Naive B cell (primary cell): ENCODE results near the gene CENPB. TPM values are rescaled to one million over a fixed set of nuclear protein-coding genes. Genes with fewer than 3 reads are reported as not detected.

Source experiments
- ATAC-seq, 2 donors: fragments of 150-1000 bp; cut with Tn5 transposase; 2 replicates each; pipeline ENCODE4 v1.10.0; 2021; ENCODE audit warnings: low read depth in 2 of 2, mild to moderate bottlenecking in 2 of 2, moderate library complexity in 2 of 2
- DNase-seq: peaks from one replicate; pipeline ENCODE4 v3.0.0; 2022
- H3K27ac Mint-ChIP-seq, 6 donors: one replicate each; pipeline ENCODE4 v1.8.0; 2020 to 2022; ENCODE audit warnings: mild to moderate bottlenecking in 6 of 6, mixed read lengths in 6 of 6, moderate library complexity in 5 of 6, inconsistent platforms in 2 of 6
- H3K27me3 Mint-ChIP-seq, 3 donors: one replicate each; pipeline ENCODE4 v1.8.0; 2021 to 2022; ENCODE audit warnings: mixed read lengths in 3 of 3, mild to moderate bottlenecking in 1 of 3
- H3K36me3 Mint-ChIP-seq, 2 donors: one replicate each; pipeline ENCODE4 v1.8.0; 2020 to 2022; ENCODE audit warnings: mixed read lengths in 2 of 2, inconsistent platforms in 1 of 2, mild to moderate bottlenecking in 1 of 2
- H3K4me1 Mint-ChIP-seq, 3 donors: one replicate each; pipeline ENCODE4 v1.8.0; 2020 to 2022; ENCODE audit warnings: mixed read lengths in 3 of 3, inconsistent platforms in 1 of 3, mild to moderate bottlenecking in 1 of 3, moderate library complexity in 1 of 3
- H3K4me3 Mint-ChIP-seq, 8 donors: one replicate each; pipeline ENCODE4 v1.8.0; 2020 to 2022; ENCODE audit warnings: mild to moderate bottlenecking in 8 of 8, mixed read lengths in 8 of 8, moderate library complexity in 8 of 8, inconsistent platforms in 2 of 8
- H3K9me3 Mint-ChIP-seq, 7 donors: one replicate each; pipeline ENCODE4 v1.8.0; 2020 to 2022; ENCODE audit warnings: mixed read lengths in 7 of 7, mild to moderate bottlenecking in 5 of 7, inconsistent platforms in 2 of 7, moderate library complexity in 1 of 7
- polyA plus RNA-seq, 6 donors: library from polyadenylated mRNA; unstranded; fragments of 300-500 nt; fragmentation: Illumina TruSeq; gene quantifications; one replicate each; pipeline ENCODE4 v1.2.3, GENCODE V29; 2021; ENCODE audit warnings: low read depth in 6 of 6

The CENPB gene
- polyA plus RNA-seq, 6 donors from 2014 or later, result 0.27 to 2.2 (median 1.6) TPM

- Mint-ChIP-seq H3K27ac (peak overlapping the region in 1 of 6 donors; percentile 74), H3K27me3 (no peaks in the 10 kb centered on the region), H3K9me3 (no peaks in the 10 kb centered on the region), H3K36me3 (peaks cover 0 to 7% of the 10 kb centered on the region in 2 donors), H3K4me3 (peak overlapping the region in 2 of 8 donors; percentile 70 to 91), H3K4me1 (peaks cover 5 to 12% (median 10%) of the 10 kb centered on the region in 3 donors)
- ATAC-seq, result no peak
- no peak for DNase-seq
Observed at GRCh38 chr20:3753501-3754275, 32.9 kb downstream of the CENPB start.

GRCh38 chr20:3753098-3753497 lies 33.4 kb downstream of the CENPB start:
- Mint-ChIP-seq H3K4me3 (peak overlapping the region in 5 of 8 donors; percentile 47 to 91 (median 70)), H3K27me3 (peaks cover 0 to 4% (median 0%) of the 10 kb centered on the region in 3 donors), H3K9me3 (no peaks in the 10 kb centered on the region), H3K27ac (peak overlapping the region in 4 of 6 donors; percentile 69 to 85 (median 76)), H3K36me3 (peaks cover 0 to 4% of the 10 kb centered on the region in 2 donors), H3K4me1 (peaks cover 5 to 12% (median 10%) of the 10 kb centered on the region in 3 donors)
- DNase-seq, result peak; percentile 55
- peak; percentile 62 to 69 for ATAC-seq

GRCh38 chr20:3752386-3752759 lies 34.2 kb downstream of the CENPB start:
- no peaks in the 10 kb centered on the region for H3K9me3 Mint-ChIP-seq
- ATAC-seq (no peak), DNase-seq (no peak)
- H3K4me1 Mint-ChIP-seq, result peaks cover 5 to 12% (median 10%) of the 10 kb centered on the region in 3 donors
- no peaks in the 10 kb centered on the region for H3K36me3 Mint-ChIP-seq
- peaks cover 0 to 11% (median 3%) of the 10 kb centered on the region in 3 donors for H3K27me3 Mint-ChIP-seq
- H3K27ac Mint-ChIP-seq, result peak overlapping the region in 3 of 6 donors; percentile 68 to 95 (median 83)
- H3K4me3 Mint-ChIP-seq, result peak overlapping the region; percentile 66 to 91 (median 82)

GRCh38 chr20:3751675-3752385 lies 34.7 kb downstream of the CENPB start:
- Mint-ChIP-seq H3K4me3 (peak overlapping the region; percentile 66 to 91 (median 82)), H3K27ac (peak overlapping the region in 3 of 6 donors; percentile 68 to 95 (median 83)), H3K4me1 (peaks cover 5 to 12% (median 10%) of the 10 kb centered on the region in 3 donors), H3K9me3 (no peaks in the 10 kb centered on the region), H3K36me3 (no peaks in the 10 kb centered on the region), H3K27me3 (peaks cover 0 to 15% (median 8%) of the 10 kb centered on the region in 3 donors)
- DNase-seq (peak; percentile 59), ATAC-seq (peak; percentile 71 to 74)

GRCh38 chr20:3751305-3751674 lies 35.2 kb downstream of the CENPB start:
- H3K27ac Mint-ChIP-seq, result no peak overlapping the region
- H3K27me3 Mint-ChIP-seq, result peaks cover 4 to 21% (median 12%) of the 10 kb centered on the region in 3 donors
- H3K4me1 Mint-ChIP-seq, result peaks cover 5 to 12% (median 10%) of the 10 kb centered on the region in 3 donors
- peak overlapping the region in 4 of 8 donors; percentile 40 to 63 (median 56) for H3K4me3 Mint-ChIP-seq
- DNase-seq, result no peak
- H3K36me3 Mint-ChIP-seq, result no peaks in the 10 kb centered on the region
- ATAC-seq, result no peak
- H3K9me3 Mint-ChIP-seq, result no peaks in the 10 kb centered on the region

- peak in 1 of 2 donors; percentile 29 for ATAC-seq
- Mint-ChIP-seq H3K9me3 (no peaks in the 10 kb centered on the region), H3K4me3 (peak overlapping the region in 1 of 8 donors; percentile 30), H3K4me1 (peaks cover 14 to 17% (median 15%) of the 10 kb centered on the region in 3 donors), H3K27me3 (peaks cover 4 to 33% (median 16%) of the 10 kb centered on the region in 3 donors), H3K36me3 (no peaks in the 10 kb centered on the region), H3K27ac (no peak overlapping the region)
- peak; percentile 23 for DNase-seq
Observed at GRCh38 chr20:3749689-3750531, 36.6 kb downstream of the CENPB start.

- H3K36me3 Mint-ChIP-seq, result no peaks in the 10 kb centered on the region
- H3K9me3 Mint-ChIP-seq, result peaks cover 0 to under 1% (median 0%) of the 10 kb centered on the region in 7 donors
- no peak for ATAC-seq
- H3K27me3 Mint-ChIP-seq, result peaks cover 4 to 40% (median 23%) of the 10 kb centered on the region in 3 donors
- peaks cover 18 to 24% (median 22%) of the 10 kb centered on the region in 3 donors for H3K4me1 Mint-ChIP-seq
- H3K4me3 Mint-ChIP-seq, result no peak overlapping the region
- DNase-seq, result no peak
- no peak overlapping the region for H3K27ac Mint-ChIP-seq
Observed at GRCh38 chr20:3749087-3749688, 37.4 kb downstream of the CENPB start.

GRCh38 chr20:3748073-3748472 lies 38.5 kb downstream of the CENPB start:
- H3K27me3 Mint-ChIP-seq, result peaks cover 4 to 40% (median 24%) of the 10 kb centered on the region in 3 donors
- peaks cover 18 to 24% (median 22%) of the 10 kb centered on the region in 3 donors for H3K4me1 Mint-ChIP-seq
- no peaks in the 10 kb centered on the region for H3K36me3 Mint-ChIP-seq
- ATAC-seq, result no peak
- DNase-seq, result no peak
- H3K9me3 Mint-ChIP-seq, result peaks cover 0 to 2% (median 0%) of the 10 kb centered on the region in 7 donors
- no peak overlapping the region for H3K27ac Mint-ChIP-seq
- H3K4me3 Mint-ChIP-seq, result no peak overlapping the region

GRCh38 chr20:3747471-3747870 lies 39.1 kb downstream of the CENPB start:
- Mint-ChIP-seq H3K27me3 (peaks cover 4 to 40% (median 24%) of the 10 kb centered on the region in 3 donors), H3K4me3 (peak overlapping the region in 1 of 8 donors; percentile 61), H3K36me3 (no peaks in the 10 kb centered on the region), H3K27ac (no peak overlapping the region), H3K4me1 (peaks cover 16 to 22% (median 18%) of the 10 kb centered on the region in 3 donors), H3K9me3 (peaks cover 0 to 2% (median 0%) of the 10 kb centered on the region in 7 donors)
- no peak for DNase-seq
- ATAC-seq, result no peak

GRCh38 chr20:3745686-3746173 lies 40.8 kb downstream of the CENPB start:
- Mint-ChIP-seq H3K27me3 (peaks cover 4 to 42% (median 28%) of the 10 kb centered on the region in 3 donors), H3K36me3 (no peaks in the 10 kb centered on the region), H3K4me1 (peaks cover 12 to 14% (median 13%) of the 10 kb centered on the region in 3 donors), H3K4me3 (peak overlapping the region in 2 of 8 donors; percentile 35 to 63), H3K27ac (no peak overlapping the region), H3K9me3 (peaks cover 0 to 2% (median 0%) of the 10 kb centered on the region in 7 donors)
- no peak for DNase-seq
- ATAC-seq, result no peak

- peaks cover 4 to 48% (median 35%) of the 10 kb centered on the region in 3 donors for H3K27me3 Mint-ChIP-seq
Observed at GRCh38 chr20:3744806-3745685, 41.5 kb downstream of the CENPB start.

More at GRCh38 chr20:3744806-3745685, 41.5 kb downstream of the CENPB start:
- peaks cover 0 to 2% (median 0%) of the 10 kb centered on the region in 7 donors for H3K9me3 Mint-ChIP-seq
- H3K4me3 Mint-ChIP-seq, result peak overlapping the region in 7 of 8 donors; percentile 43 to 80 (median 63)
- DNase-seq (peak; percentile 64), ATAC-seq (peak; percentile 70 to 83)
- H3K36me3 Mint-ChIP-seq, result no peaks in the 10 kb centered on the region
- H3K4me1 Mint-ChIP-seq, result peaks cover 12 to 14% (median 13%) of the 10 kb centered on the region in 3 donors
- H3K27ac Mint-ChIP-seq, result peak overlapping the region in 2 of 6 donors; percentile 6 to 75
